Measurements from ENCODE around the gene GARRE1. TPM values are rescaled to one million over a fixed set of nuclear protein-coding genes. Genes with fewer than 3 reads are reported as not detected.
"Not testable (repeated sequence)": the region's sequence is repeated elsewhere in the genome, so short reads cannot be mapped to it uniquely, and the experiment has no call there.

The GARRE1 gene
- total RNA-seq, 1 donor from 2014 or later, result 20.9 TPM

DNA sequence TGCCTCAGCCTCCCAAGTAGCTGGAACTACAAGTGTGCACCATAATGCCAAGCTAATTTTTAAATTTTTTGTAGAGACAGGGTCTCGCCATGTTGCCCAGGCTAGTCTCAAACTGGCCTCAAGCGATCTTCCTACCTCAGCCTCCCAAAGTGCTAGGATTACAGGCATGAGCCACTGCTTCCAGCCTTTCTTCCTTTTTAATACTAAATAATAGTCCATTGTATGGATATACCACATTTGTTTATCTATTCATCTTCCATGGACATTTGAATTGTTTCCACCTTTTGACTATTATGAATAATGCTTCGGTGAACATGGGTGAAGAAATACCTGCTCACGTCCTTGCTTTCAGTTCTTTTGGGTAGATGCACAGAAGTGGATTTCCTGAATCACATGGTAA, 24.4 kb downstream of the GARRE1 start:
- peaks cover 54% of the 10 kb centered on the region for H3K4me1 ChIP-seq

DNA sequence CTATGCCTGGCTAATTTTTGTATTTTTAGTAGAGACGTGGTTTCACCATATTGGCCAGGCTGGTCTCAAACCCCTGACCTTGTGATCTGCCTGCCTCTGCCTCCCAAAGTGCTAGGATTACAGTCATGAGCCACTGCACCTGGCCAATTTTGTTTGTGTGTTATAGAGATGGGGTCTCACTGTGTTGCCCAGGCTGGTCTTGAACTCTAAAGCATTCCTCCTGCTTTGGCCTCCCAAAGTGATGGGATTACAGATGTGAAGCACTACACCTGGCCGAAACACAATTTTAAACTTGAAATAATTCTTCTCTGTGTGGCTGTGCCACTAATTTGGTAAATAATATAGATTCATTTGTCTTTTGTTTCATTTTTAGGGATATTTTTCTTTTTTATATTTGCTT, 27.1 kb downstream of the GARRE1 start:
- H3K4me3 ChIP-seq; DNase-seq; H3K9me3 ChIP-seq (replicated peaks); H3K27ac ChIP-seq (replicated peaks); intact Hi-C loops (cut with micrococcal nuclease); H3K27me3 ChIP-seq (ENCODE audit: low read depth): not testable (repeated sequence)
- peaks cover 13% of the 10 kb centered on the region for H3K36me3 ChIP-seq
- peaks cover 44% of the 10 kb centered on the region for H3K4me1 ChIP-seq

More for the DNA sequence above, 24.4 kb downstream of the GARRE1 start:
- no peak overlapping the region for H3K27ac ChIP-seq (replicated peaks)
- H3K4me3 ChIP-seq, result no peak overlapping the region
- H3K27me3 ChIP-seq (ENCODE audit: low read depth), result no peaks in the 10 kb centered on the region
- peaks cover 7% of the 10 kb centered on the region for H3K36me3 ChIP-seq
- intact Hi-C loops (cut with micrococcal nuclease), result no loop called here
- no peak for DNase-seq
- TF ChIP-seq, protein P1, sequence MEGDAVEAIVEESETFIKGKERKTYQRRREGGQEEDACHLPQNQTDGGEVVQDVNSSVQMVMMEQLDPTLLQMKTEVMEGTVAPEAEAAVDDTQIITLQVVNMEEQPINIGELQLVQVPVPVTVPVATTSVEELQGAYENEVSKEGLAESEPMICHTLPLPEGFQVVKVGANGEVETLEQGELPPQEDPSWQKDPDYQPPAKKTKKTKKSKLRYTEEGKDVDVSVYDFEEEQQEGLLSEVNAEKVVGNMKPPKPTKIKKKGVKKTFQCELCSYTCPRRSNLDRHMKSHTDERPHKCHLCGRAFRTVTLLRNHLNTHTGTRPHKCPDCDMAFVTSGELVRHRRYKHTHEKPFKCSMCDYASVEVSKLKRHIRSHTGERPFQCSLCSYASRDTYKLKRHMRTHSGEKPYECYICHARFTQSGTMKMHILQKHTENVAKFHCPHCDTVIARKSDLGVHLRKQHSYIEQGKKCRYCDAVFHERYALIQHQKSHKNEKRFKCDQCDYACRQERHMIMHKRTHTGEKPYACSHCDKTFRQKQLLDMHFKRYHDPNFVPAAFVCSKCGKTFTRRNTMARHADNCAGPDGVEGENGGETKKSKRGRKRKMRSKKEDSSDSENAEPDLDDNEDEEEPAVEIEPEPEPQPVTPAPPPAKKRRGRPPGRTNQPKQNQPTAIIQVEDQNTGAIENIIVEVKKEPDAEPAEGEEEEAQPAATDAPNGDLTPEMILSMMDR (IDR thresholded peaks at IDR 0.05; ENCODE audit: borderline replicate concordance), result no peak
- no peaks in the 10 kb centered on the region for H3K9me3 ChIP-seq (replicated peaks)

DNA sequence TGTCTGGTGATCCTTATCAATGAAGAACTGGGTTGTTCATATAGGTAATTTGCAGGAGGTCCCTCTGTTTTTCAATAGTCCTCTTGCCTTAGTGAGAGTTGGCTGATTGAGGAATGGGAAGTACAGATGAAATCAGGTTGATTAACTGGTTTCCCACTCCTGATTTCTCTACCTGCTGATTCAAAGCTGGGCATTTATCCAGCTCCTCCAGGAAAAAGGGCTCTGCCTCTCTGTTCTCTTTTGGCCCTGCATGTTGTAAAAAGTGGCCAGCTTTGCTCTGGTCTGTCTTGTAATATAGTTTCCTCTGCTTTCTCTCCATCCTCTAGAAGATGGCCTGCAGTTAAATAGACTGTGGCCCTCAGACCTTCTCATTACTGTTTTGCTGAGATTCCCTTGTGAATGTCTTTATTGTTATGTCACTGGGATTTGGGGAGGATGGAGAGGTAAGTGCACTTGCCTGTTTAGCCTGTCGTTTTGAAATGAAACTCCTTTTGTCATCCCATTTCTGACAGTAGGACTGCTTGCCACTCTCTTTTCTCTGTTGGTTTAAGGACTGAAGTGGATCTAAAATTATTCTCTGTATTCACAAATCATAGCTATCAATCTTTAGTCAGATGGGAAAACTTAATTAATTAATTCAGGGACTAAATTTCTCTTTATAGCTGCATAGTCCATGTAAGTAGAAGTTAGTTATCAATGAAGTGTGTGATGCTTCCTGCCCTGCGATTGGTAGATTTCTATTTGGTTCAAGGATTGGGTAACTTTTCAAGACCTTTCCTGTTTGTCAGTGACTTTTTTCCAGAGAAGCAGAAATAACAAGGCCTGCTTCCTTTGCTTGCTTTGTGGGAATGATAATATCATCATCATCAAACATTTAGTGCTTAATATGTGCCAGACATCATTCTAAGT, 28.5 kb downstream of the GARRE1 start:
- Histone ChIP-seq H3K9me3 (replicated peaks) (no peaks in the 10 kb centered on the region), H3K4me1 (peaks cover 38% of the 10 kb centered on the region)
- intact Hi-C loops (cut with micrococcal nuclease), result no loop called here

DNA sequence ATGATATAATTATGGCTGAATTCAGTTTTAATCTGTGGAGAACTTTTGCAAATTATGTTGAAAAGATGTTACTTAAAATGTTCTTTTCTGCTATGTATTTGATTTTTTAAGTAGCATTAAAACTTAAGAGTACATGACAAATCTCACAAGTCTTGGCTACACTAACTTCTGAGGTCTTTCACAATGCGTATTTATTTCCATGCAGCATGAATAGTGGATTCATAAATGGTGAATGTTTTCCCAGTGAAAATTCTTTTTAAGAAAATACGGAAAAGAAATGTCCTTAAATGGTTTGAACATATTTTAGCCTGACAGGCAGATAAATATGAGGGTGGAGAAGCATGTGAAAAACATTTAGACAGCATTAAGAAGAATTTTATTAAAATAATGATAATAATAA, 30.2 kb downstream of the GARRE1 start:
- Histone ChIP-seq H3K4me1 (peaks cover 41% of the 10 kb centered on the region), H3K27ac (replicated peaks) (no peak overlapping the region), H3K4me3 (no peak overlapping the region), H3K9me3 (replicated peaks) (no peaks in the 10 kb centered on the region), H3K27me3 (ENCODE audit: low read depth) (no peaks in the 10 kb centered on the region), H3K36me3 (peaks cover 21% of the 10 kb centered on the region)
- DNase-seq, result no peak
- TF ChIP-seq, protein P1 (IDR thresholded peaks at IDR 0.05; ENCODE audit: borderline replicate concordance), result no peak
- intact Hi-C loops (cut with micrococcal nuclease), result no loop called here

More for the DNA sequence above, 28.5 kb downstream of the GARRE1 start:
- peaks cover 18% of the 10 kb centered on the region for H3K36me3 ChIP-seq
- no peak overlapping the region for H3K4me3 ChIP-seq
- H3K27me3 ChIP-seq (ENCODE audit: low read depth), result no peaks in the 10 kb centered on the region
- TF ChIP-seq, protein P1 (IDR thresholded peaks at IDR 0.05; ENCODE audit: borderline replicate concordance), result no peak
- peak overlapping the region; percentile 39 for H3K27ac ChIP-seq (replicated peaks)
- DNase-seq, result no peak

DNA sequence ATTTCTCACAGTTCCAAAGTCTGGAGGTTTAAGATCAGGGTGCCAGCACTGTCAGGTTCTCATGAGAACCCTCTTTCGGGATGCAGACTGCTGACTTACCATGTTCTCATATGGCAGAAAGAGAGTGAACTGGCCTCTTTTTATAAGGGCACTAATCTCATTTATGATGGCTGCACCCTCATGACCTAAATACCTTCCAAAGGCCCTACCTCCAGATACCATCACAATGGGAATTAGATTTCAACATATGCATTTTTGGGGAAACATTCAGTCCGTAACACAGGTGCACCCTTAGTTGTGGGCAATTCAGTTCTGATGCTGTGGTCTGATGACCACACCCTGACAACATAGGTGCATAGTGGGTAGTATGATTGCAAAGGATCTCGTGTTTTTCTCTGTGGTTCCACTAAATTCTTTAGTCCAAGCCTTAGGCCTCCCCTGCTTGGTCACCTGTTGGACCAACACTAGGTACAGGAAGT, 33.3 kb downstream of the GARRE1 start:
- TF ChIP-seq, protein P1 (IDR thresholded peaks at IDR 0.05; ENCODE audit: borderline replicate concordance), result no peak

DNA sequence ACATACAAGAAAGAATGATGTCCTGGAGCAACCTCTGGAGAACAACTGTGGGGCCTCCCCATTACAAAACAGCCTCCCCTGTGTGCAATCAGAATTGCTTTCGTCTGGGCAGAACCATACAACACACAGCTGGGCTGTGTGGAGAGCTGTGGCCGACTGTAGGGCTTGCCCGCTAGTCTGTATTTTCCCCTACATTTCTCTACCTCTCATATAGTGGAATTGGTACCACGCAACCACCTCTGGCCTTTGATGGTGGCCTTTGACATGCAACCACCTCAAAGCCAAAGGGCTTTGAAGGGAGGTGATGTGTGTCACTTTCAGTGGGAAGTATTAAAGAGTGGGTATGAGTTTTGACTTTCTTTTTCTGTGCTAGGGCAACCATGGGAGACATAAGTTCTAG, 34.0 kb downstream of the GARRE1 start:
- peak overlapping the region; percentile 6 for H3K27ac ChIP-seq (replicated peaks)
- TF ChIP-seq, protein P1 (IDR thresholded peaks at IDR 0.05; ENCODE audit: borderline replicate concordance), result no peak
- intact Hi-C loops (cut with micrococcal nuclease), result no loop called here
- peaks cover 23% of the 10 kb centered on the region for H3K4me1 ChIP-seq
- no peak for DNase-seq
- peaks cover 14% of the 10 kb centered on the region for H3K36me3 ChIP-seq
- H3K9me3 ChIP-seq (replicated peaks), result no peaks in the 10 kb centered on the region
- no peak overlapping the region for H3K4me3 ChIP-seq
- H3K27me3 ChIP-seq (ENCODE audit: low read depth), result no peaks in the 10 kb centered on the region

More for the DNA sequence above, 33.3 kb downstream of the GARRE1 start:
- no peak for DNase-seq
- Histone ChIP-seq H3K4me1 (peaks cover 30% of the 10 kb centered on the region), H3K27me3 (ENCODE audit: low read depth) (no peaks in the 10 kb centered on the region), H3K4me3 (no peak overlapping the region), H3K36me3 (peaks cover 14% of the 10 kb centered on the region), H3K27ac (replicated peaks) (peak overlapping the region; percentile 43), H3K9me3 (replicated peaks) (no peaks in the 10 kb centered on the region)
- intact Hi-C loops (cut with micrococcal nuclease), result no loop called here

Data from left ventricle myocardium inferior (tissue), 1 donor.